ENCODE measurements around the gene KBTBD2. TPM values are rescaled to one million over a fixed set of nuclear protein-coding genes. Genes with fewer than 3 reads are reported as not detected.
"Not testable (repeated sequence)": the region's sequence is repeated elsewhere in the genome, so short reads cannot be mapped to it uniquely, and the experiment has no call there.

KBTBD2 gene
- total RNA-seq, 1 donor from 2014 or later = 27.0 TPM

DNA sequence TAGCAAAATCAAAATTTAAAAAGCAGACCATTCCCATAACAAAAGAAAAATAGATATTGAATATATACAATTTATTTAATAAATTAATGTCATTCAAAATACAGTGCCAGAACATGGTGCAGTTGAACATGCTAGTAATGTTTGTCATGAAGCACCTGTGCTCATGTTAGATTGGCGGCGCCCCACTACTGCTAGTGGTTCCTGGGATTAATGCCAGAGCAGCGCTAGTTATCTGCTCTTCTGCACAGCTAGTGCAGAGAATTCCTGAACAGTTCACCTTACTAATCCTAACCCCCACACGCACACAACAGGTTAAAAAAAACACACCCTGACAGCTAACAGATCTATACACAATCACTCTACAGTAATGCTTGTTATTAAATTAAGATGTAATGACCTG lies 23.4 kb downstream of the KBTBD2 start:
- intact Hi-C loops (cut with DNase I) = no loop called here
- no peak for DNase-seq (ENCODE audit: missing footprints)
- peak; percentile 49 for ATAC-seq

GRCh38 chr7:32865448-32866030 lies 26.0 kb downstream of the KBTBD2 start:
- no peak for ATAC-seq
- intact Hi-C loops (cut with DNase I) = no loop called here
- DNase-seq (ENCODE audit: missing footprints) = no peak

GRCh38 chr7:32863872-32864271 lies 27.7 kb downstream of the KBTBD2 start:
- ATAC-seq; intact Hi-C loops (cut with DNase I): not testable (repeated sequence)

GRCh38 chr7:32860090-32860489 lies 31.5 kb downstream of the KBTBD2 start:
- intact Hi-C loops (cut with DNase I) = no loop called here

More at GRCh38 chr7:32863872-32864271, 27.7 kb downstream of the KBTBD2 start:
- not testable (repeated sequence) for DNase-seq (ENCODE audit: missing footprints)

DNA sequence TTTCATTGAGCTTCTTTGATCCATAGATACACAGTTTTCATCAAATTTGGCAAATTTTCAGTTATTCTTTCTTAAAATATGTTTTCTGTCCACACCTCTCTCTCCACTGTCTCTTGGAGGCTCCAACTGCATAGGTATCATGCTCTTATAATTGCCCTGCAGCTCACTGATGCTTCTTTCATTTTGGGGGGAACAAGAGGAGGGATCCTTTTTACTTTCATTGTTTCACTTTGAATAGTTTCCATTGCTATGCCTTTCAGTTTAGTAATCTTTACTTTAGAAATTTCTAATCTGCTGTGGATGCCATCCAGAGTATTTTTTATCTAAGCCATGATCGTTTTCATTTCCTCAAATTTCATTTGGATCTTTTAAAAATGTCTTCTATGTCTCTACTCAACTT lies 32.9 kb downstream of the KBTBD2 start:
- intact Hi-C loops (cut with DNase I) = no loop called here
- ATAC-seq = no peak
- no peak for DNase-seq (ENCODE audit: missing footprints)

More at GRCh38 chr7:32860090-32860489, 31.5 kb downstream of the KBTBD2 start:
- DNase-seq (ENCODE audit: missing footprints) = no peak
- ATAC-seq = no peak

GRCh38 chr7:32857063-32857462 lies 34.5 kb downstream of the KBTBD2 start:
- DNase-seq (ENCODE audit: missing footprints); intact Hi-C loops (cut with DNase I): not testable (repeated sequence)
- ATAC-seq = peak; percentile 75

- intact Hi-C loops (cut with DNase I); ATAC-seq; DNase-seq (ENCODE audit: missing footprints): not testable (repeated sequence)
These were observed 35.5 kb downstream of the KBTBD2 start for GRCh38 chr7:32855837-32856775.

GRCh38 chr7:32850654-32851053 lies 40.9 kb downstream of the KBTBD2 start:
- ATAC-seq; intact Hi-C loops (cut with DNase I); DNase-seq (ENCODE audit: missing footprints): not testable (repeated sequence)

- ATAC-seq; DNase-seq (ENCODE audit: missing footprints): not testable (repeated sequence)
- intact Hi-C loops (cut with DNase I) = loop anchor here (5.0 kb wide), 1 partner anchor 204 kb away; no protein-coding TSS in a partner anchor
These were observed 42.9 kb downstream of the KBTBD2 start for GRCh38 chr7:32848655-32849054.

DNA sequence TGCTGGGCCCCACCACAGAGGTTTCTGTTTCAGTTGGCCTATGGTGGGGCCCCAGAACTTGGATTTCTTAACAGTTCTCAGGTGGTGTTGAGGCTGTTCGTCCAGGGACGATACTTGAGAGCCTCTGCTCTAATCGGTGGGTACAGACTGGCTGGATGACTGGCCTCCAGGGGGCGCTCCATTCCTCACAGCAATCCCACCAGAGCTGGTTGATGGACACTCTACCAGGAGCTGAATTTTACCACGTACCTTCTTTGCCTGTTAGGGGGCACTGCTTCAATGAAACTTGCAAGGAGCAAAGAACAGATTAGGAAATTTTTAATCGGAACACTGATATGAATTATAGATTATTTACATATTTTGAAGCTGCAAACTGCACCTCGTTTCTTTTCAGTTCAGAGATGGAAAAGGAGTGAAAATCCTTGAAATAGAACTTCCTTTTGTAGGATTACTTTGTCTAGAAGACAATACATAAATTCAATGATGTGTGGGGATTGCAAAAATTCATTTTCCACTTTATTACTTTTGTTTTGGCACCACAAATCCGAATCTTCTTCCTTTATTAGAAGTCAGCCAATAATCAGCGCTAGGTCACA lies 44.8 kb downstream of the KBTBD2 start:
- intact Hi-C loops (cut with DNase I) = loop anchor here (2.0 to 5.0 kb wide), 4 partner anchors 46 to 262 kb away; partner anchors contain the start of gene RP9
- ATAC-seq (peak; percentile 99), DNase-seq (ENCODE audit: missing footprints) (peak; percentile 92)

DNA sequence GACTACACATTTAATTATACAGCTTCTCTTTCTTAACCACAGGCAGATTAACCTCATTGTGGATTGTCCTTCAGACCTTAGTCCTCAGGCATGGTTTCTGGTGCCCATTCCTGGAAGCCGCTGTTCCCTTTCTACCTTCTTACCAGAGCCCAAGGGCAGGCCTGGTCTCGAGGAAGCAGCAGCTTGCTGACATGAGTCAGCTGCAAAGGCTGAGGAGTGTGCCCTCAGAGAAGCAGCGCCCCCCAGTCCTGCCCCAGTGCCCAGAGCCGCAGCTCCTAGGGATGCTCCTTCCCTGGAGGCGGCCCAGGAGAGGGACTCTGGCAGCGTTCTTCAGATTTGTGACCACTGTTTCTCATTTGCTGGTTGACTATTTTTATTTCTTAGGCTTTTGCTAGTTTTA lies 46.8 kb downstream of the KBTBD2 start:
- DNase-seq (ENCODE audit: missing footprints); ATAC-seq: not testable (repeated sequence)
- intact Hi-C loops (cut with DNase I) = loop anchor here (5.0 kb wide), 1 partner anchor 208 kb away; no protein-coding TSS in a partner anchor

- DNase-seq (ENCODE audit: missing footprints); intact Hi-C loops (cut with DNase I); ATAC-seq: not testable (repeated sequence)
These were observed 47.8 kb downstream of the KBTBD2 start for GRCh38 chr7:32843763-32844162.

DNA sequence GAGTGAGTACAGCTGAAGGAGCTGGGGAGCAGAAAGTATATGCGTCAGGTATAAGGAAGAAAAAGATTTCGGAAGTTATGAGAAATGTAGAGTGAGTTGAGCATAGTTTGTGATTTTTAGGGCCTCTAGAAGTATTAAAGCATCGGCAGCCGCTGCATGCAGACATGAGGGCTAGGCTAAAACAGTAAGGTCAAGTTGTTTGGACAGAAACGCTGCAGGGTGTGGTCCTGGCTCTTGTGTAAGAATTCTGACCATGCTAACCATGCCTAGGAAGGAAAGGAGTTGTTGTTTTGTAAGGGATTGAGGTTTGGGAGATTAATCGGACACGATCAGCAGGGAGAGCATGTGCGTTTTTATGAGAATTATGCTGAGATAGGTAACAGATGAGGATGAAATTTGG lies 51.7 kb downstream of the KBTBD2 start:
- DNase-seq (ENCODE audit: missing footprints); intact Hi-C loops (cut with DNase I); ATAC-seq: not testable (repeated sequence)

DNA sequence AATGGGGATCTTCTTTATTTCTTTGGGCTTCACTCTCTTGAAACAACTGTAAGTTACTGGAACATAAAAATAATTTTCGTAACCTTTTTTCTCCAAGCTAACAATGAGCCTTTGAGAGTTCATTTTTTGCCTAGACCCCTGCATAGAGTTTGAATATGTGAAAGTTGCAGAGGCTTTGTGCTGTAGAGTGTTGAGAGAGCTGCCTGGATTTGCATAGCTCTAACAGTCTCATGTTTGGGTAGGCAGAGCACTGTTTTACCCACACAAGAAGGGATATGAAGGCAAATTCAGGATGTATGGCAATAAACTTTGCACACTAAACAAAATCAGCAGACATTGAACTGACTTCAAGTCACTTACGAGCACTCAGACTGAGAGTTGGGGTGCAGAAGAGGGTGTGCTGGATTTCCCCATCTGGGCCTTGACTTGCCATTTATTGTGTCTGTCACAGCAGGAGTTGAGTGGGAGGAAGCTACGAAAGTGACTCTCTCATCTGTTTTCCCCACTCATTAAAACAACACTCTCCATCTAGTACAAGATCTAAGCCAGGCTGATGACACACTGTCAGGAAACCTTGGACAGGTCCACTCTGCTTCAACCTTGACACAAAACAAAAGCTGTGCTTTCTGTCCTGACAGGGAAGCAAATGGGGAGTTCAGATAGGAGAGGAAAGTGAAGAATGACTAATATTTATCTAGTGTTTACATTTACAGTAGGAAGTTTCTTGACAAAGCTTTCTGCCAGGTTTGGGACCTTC lies 62.4 kb downstream of the KBTBD2 start:
- intact Hi-C loops (cut with DNase I) = not testable (repeated sequence)

More for the DNA sequence above, 62.4 kb downstream of the KBTBD2 start:
- not testable (repeated sequence) for ATAC-seq; DNase-seq (ENCODE audit: missing footprints)

Other genes starting within 250 kb of the KBTBD2 start
- 124 TPM for gene FKBP9, start 65.7 kb upstream of the KBTBD2 start, total RNA-seq
- gene NT5C3A, start 171.0 kb upstream of the KBTBD2 start, total RNA-seq = 25.5 TPM
- gene RP9, start 217.6 kb upstream of the KBTBD2 start, total RNA-seq = 20.0 TPM
- gene BBS9, start 237.8 kb upstream of the KBTBD2 start, total RNA-seq = 10.2 TPM

Data from Right ventricle myocardium inferior (tissue), 1 donor.